Astrocyte (in vitro differentiated cells and primary cell): ENCODE measurements around the gene KRTAP10-2. TPM values are rescaled to one million over a fixed set of nuclear protein-coding genes. Genes with fewer than 3 reads are reported as not detected.

ENCODE experiments used
- DNase-seq: peaks from one replicate; pipeline ENCODE4 v3.0.0-alpha.2; 2010; ENCODE audit warnings: low read depth
- FAIRE-seq: peaks from 2 replicates; lab custom pipeline; 2011; peaks lifted over from hg19 to GRCh38; lab: Jason Lieb, UNC
- H2AFZ ChIP-seq: 2 replicates; pipeline ENCODE4 v1.6.0; 2012; ENCODE audit warnings: low read depth, low read length, inconsistent platforms
- H3K27ac ChIP-seq: 2 replicates; pipeline ENCODE4 v1.5.1; 2011; ENCODE audit warnings: low read depth, low read length, inconsistent platforms
- H3K27me3 ChIP-seq: 2 replicates; pipeline ENCODE4 v1.6.0; 2011; ENCODE audit warnings: low read length, inconsistent platforms; ENCODE audit not compliant: insufficient read depth
- H3K36me3 ChIP-seq: 2 replicates; pipeline ENCODE4 v1.5.1; 2011; ENCODE audit warnings: low read length, inconsistent platforms; ENCODE audit not compliant: insufficient read depth
- H3K4me1 ChIP-seq: 2 replicates; pipeline ENCODE4 v1.5.1; 2011; ENCODE audit warnings: low read length, inconsistent platforms; ENCODE audit not compliant: insufficient read depth
- H3K4me2 ChIP-seq: 2 replicates; pipeline ENCODE4 v1.6.0; 2012; ENCODE audit warnings: low read length, inconsistent platforms
- H3K4me3 ChIP-seq: 2 replicates; pipeline ENCODE4 v1.5.1; 2011; ENCODE audit warnings: low read depth, mild to moderate bottlenecking, low read length, inconsistent platforms; ENCODE audit not compliant: insufficient read depth
- H3K79me2 ChIP-seq: 2 replicates; pipeline ENCODE4 v1.6.0; 2012; ENCODE audit warnings: mild to moderate bottlenecking, low read length, inconsistent platforms; ENCODE audit not compliant: insufficient read depth
- H3K9ac ChIP-seq: 2 replicates; pipeline ENCODE4 v1.6.0; 2012; ENCODE audit warnings: mild to moderate bottlenecking, low read length, inconsistent platforms
- H3K9me3 ChIP-seq: 2 replicates; pipeline ENCODE4 v1.5.1; 2012; ENCODE audit warnings: low read depth, mild to moderate bottlenecking, low read length, inconsistent platforms; ENCODE audit not compliant: insufficient read depth
- H4K20me1 ChIP-seq: 2 replicates; pipeline ENCODE4 v1.6.0; 2012; ENCODE audit warnings: low read length, inconsistent platforms; ENCODE audit not compliant: insufficient read depth
- H3K27ac Mint-ChIP-seq: one replicate; pipeline ENCODE4 v1.8.0; 2021; ENCODE audit warnings: mild to moderate bottlenecking, mixed read lengths; ENCODE audit not compliant: unreplicated experiment
- H3K27me3 Mint-ChIP-seq: one replicate; pipeline ENCODE4 v1.8.0; 2021; ENCODE audit warnings: low read depth, mixed read lengths; ENCODE audit not compliant: unreplicated experiment
- H3K36me3 Mint-ChIP-seq: one replicate; pipeline ENCODE4 v1.8.0; 2021; ENCODE audit warnings: low read depth, mixed read lengths; ENCODE audit not compliant: unreplicated experiment
- H3K4me1 Mint-ChIP-seq: one replicate; pipeline ENCODE4 v1.8.0; 2021; ENCODE audit warnings: low read depth, mixed read lengths; ENCODE audit not compliant: unreplicated experiment
- H3K4me3 Mint-ChIP-seq: one replicate; pipeline ENCODE4 v1.8.0; 2021; ENCODE audit warnings: mild to moderate bottlenecking, moderate library complexity, mixed read lengths; ENCODE audit not compliant: unreplicated experiment
- H3K9me3 Mint-ChIP-seq: one replicate; pipeline ENCODE4 v1.8.0; 2021; ENCODE audit warnings: mild to moderate bottlenecking, mixed read lengths; ENCODE audit not compliant: unreplicated experiment
- EZH2 ChIP-seq: IDR thresholded peaks from 2 replicates; pipeline ENCODE4 v1.6.1; 2012; ENCODE audit warnings: mild to moderate bottlenecking, low read length, inconsistent platforms; ENCODE audit not compliant: insufficient read depth
- total RNA-seq: library from RNA; stranded (reverse); gene quantifications from 2 replicates; pipeline ENCODE4 v1.2.1, GENCODE V29; 2021
- TF ChIP-seq, protein P1 (sequence below): IDR thresholded peaks from 2 replicates; pipeline ENCODE4 v1.5.1; 2011; ENCODE audit warnings: low read depth, mild to moderate bottlenecking, inconsistent platforms, low read length, moderate library complexity; ENCODE audit not compliant: insufficient read depth

The KRTAP10-2 gene
- total RNA-seq, 1 donor from 2014 or later, result not detected

DNA sequence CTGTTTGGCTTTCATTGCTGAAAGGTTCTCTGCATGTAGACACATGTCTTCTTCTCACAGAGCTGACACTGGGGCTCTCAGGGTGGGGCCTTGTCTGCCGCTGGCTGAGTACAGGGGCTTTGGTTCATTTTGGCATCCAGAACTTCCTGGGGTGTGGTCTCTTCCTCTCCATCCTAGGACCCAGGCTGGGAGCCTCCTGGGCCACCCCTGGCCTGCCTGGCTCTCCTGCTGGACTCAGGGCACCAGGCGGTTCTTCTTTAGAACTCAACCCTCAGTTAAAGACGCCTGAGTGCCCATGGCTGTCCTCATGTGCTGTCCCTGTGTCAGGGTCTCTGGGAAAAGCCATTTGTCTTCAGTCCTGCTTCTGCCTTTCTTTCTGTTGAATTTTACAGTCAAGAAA is 34.6 kb upstream of the KRTAP10-2 start:
- Histone ChIP-seq H3K9me3 (peaks cover 6% of the 10 kb centered on the region), H3K79me2 (no peaks in the 10 kb centered on the region), H2AFZ (no peak overlapping the region), H3K4me3 (no peak overlapping the region), H3K36me3 (no peaks in the 10 kb centered on the region), H3K27me3 (no peaks in the 10 kb centered on the region), H3K9ac (no peak overlapping the region), H4K20me1 (no peaks in the 10 kb centered on the region), H3K27ac (no peak overlapping the region), H3K4me2 (no peak overlapping the region), H3K4me1 (no peaks in the 10 kb centered on the region)
- TF ChIP-seq, protein P1, sequence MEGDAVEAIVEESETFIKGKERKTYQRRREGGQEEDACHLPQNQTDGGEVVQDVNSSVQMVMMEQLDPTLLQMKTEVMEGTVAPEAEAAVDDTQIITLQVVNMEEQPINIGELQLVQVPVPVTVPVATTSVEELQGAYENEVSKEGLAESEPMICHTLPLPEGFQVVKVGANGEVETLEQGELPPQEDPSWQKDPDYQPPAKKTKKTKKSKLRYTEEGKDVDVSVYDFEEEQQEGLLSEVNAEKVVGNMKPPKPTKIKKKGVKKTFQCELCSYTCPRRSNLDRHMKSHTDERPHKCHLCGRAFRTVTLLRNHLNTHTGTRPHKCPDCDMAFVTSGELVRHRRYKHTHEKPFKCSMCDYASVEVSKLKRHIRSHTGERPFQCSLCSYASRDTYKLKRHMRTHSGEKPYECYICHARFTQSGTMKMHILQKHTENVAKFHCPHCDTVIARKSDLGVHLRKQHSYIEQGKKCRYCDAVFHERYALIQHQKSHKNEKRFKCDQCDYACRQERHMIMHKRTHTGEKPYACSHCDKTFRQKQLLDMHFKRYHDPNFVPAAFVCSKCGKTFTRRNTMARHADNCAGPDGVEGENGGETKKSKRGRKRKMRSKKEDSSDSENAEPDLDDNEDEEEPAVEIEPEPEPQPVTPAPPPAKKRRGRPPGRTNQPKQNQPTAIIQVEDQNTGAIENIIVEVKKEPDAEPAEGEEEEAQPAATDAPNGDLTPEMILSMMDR, result no peak
- TF ChIP-seq EZH2, result no peak
- no peak for FAIRE-seq
- DNase-seq, result no peak
- H3K27me3 Mint-ChIP-seq, result peaks cover 35% of the 10 kb centered on the region
- H3K27ac Mint-ChIP-seq, result no peak overlapping the region
- H3K4me1 Mint-ChIP-seq, result no peaks in the 10 kb centered on the region
- H3K36me3 Mint-ChIP-seq, result no peaks in the 10 kb centered on the region
- H3K4me3 Mint-ChIP-seq, result no peak overlapping the region
- peaks cover 22% of the 10 kb centered on the region for H3K9me3 Mint-ChIP-seq

DNA sequence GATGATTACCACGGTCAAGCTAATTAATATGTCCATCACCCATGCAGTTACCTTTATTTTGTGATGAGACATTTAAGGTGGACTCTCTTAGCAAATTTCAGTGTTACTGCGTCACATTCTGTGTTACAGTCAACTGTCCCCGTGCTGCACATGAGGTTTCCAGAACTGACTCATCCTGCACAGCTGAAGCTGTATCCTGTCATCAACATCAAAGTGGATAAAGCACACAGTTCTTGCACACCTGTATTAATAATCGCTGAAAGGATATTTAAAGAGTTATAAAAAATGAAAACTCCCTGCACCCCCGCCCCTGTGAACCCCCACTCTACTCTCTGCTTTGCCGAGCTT is 32.5 kb upstream of the KRTAP10-2 start:
- Histone ChIP-seq H3K27me3 (no peaks in the 10 kb centered on the region), H3K79me2 (no peaks in the 10 kb centered on the region), H3K9ac (no peak overlapping the region), H3K27ac (no peak overlapping the region), H3K4me3 (no peak overlapping the region), H2AFZ (no peak overlapping the region), H4K20me1 (no peaks in the 10 kb centered on the region), H3K36me3 (no peaks in the 10 kb centered on the region), H3K4me2 (no peak overlapping the region), H3K9me3 (peaks cover 6% of the 10 kb centered on the region), H3K4me1 (no peaks in the 10 kb centered on the region)
- Mint-ChIP-seq H3K36me3 (no peaks in the 10 kb centered on the region), H3K4me3 (no peak overlapping the region), H3K4me1 (no peaks in the 10 kb centered on the region), H3K9me3 (peaks cover 25% of the 10 kb centered on the region), H3K27me3 (peaks cover 30% of the 10 kb centered on the region), H3K27ac (no peak overlapping the region)
- TF ChIP-seq, protein P1, result no peak
- TF ChIP-seq EZH2, result no peak
- no peak for DNase-seq
- FAIRE-seq, result no peak

DNA sequence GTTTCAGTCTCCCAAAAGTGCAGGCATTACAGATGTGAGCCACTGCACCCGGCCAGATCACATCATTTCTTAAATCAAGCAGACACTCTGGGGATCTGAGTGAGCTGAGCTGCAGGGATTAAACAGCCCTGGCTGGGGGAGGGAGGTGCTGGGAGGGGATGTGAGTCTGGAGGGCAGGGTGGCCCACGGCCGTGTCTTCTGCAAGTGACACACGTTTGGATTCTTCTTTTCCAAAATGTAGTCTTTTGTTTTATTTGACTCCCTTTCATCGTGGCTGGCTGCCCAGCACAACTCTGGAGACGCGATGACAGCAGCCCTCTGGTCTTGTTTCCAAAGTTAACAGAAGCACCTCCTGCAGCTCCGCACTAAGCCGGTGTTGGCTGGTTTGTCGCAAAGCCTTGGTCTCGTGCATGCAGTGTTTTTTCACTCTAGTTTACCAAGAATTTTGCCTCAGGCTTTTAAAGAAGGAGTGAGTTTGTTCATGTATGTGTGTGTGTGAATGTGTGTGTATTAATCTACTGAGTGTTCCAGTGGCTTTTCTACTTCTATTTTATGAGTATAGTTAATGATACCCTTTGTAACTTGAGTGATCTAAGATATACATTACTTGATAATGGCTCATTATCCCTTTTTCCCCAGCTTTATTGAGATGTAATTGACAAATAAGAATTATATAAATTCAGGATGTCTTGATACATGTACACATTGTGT is 31.9 kb upstream of the KRTAP10-2 start:
- DNase-seq, result no peak
- Mint-ChIP-seq H3K36me3 (no peaks in the 10 kb centered on the region), H3K27ac (no peak overlapping the region), H3K9me3 (peaks cover 27% of the 10 kb centered on the region), H3K4me1 (no peaks in the 10 kb centered on the region), H3K4me3 (no peak overlapping the region), H3K27me3 (peaks cover 30% of the 10 kb centered on the region)
- Histone ChIP-seq H3K27ac (no peak overlapping the region), H3K4me3 (no peak overlapping the region), H2AFZ (no peak overlapping the region), H3K36me3 (no peaks in the 10 kb centered on the region), H3K27me3 (no peaks in the 10 kb centered on the region), H4K20me1 (no peaks in the 10 kb centered on the region), H3K9ac (no peak overlapping the region), H3K4me2 (no peak overlapping the region), H3K4me1 (no peaks in the 10 kb centered on the region), H3K79me2 (no peaks in the 10 kb centered on the region), H3K9me3 (peaks cover 6% of the 10 kb centered on the region)
- FAIRE-seq, result no peak
- TF ChIP-seq EZH2, result no peak
- TF ChIP-seq, protein P1, result no peak
